Esophagus muscularis mucosa (tissue), 4 donors: ENCODE measurements around the gene SDK2. TPM values are rescaled to one million over a fixed set of nuclear protein-coding genes. Genes with fewer than 3 reads are reported as not detected.

Experiments
- DNase-seq: peaks from one replicate; pipeline ENCODE4 v3.0.0-alpha.2; 2017; ENCODE audit errors: extremely low spot score
- H3K27ac ChIP-seq, 4 donors: fragments of 200-600 bp; sonication (generic); replicated peaks in 1 of 4; 1 replicate in 3 of 4; 2 replicates in 1 of 4; pipeline ENCODE4 v1.5.1; 2016 to 2019; ENCODE audit warnings: mild to moderate bottlenecking in 1 of 4
- H3K27me3 ChIP-seq, 4 donors: fragments of 200-600 bp; sonication (generic); one replicate each; pipeline versions ENCODE4 v1.5.1 to v1.6.0; 2016 to 2019
- H3K36me3 ChIP-seq, 4 donors: fragments of 200-600 bp; sonication (generic); one replicate each; pipeline ENCODE4 v1.5.1; 2016 to 2019
- H3K4me1 ChIP-seq, 4 donors: fragments of 200-600 bp; sonication (generic); one replicate each; pipeline ENCODE4 v1.5.1; 2016 to 2019
- H3K4me3 ChIP-seq, 4 donors: fragments of 200-600 bp; sonication (generic); 1 replicate in 2 of 4; 2 replicates in 2 of 4; pipeline ENCODE4 v1.5.1; 2016 to 2019; ENCODE audit warnings: mild to moderate bottlenecking in 4 of 4, moderate library complexity in 1 of 4
- H3K9me3 ChIP-seq, 4 donors: fragments of 200-600 bp; sonication (generic); 1 replicate in 3 of 4; 2 replicates in 1 of 4; pipeline ENCODE4 v1.5.1; 2016 to 2019
- EP300 ChIP-seq: sonication (generic); formaldehyde crosslinking; IDR thresholded peaks from one replicate; pipeline ENCODE4 v1.6.1; 2017; ENCODE audit warnings: antibody characterized with exemption
- POLR2A ChIP-seq: fragments of 450-650 bp; IDR thresholded peaks from one replicate; pipeline ENCODE4 v1.6.1; 2017; ENCODE audit warnings: antibody characterized with exemption, moderate library complexity, mild to moderate bottlenecking, low read depth
- POLR2AphosphoS5 ChIP-seq, 2 donors: sonication (generic); formaldehyde crosslinking; IDR thresholded peaks; one replicate each; pipeline ENCODE4 v1.6.1; 2017; ENCODE audit warnings: antibody characterized with exemption in 2 of 2
- WGBS: methylation state at CpG from one replicate; pipeline ENCODE4 v1.1.5; 2018; 5-methylcytosine and 5-hydroxymethylcytosine counted together
- intact Hi-C: fragments of 100-400 bp; cut with DNase I; formaldehyde crosslinking; loops from one replicate; pipeline ENCODE4 v1.15.1; 2023
- total RNA-seq, 4 donors: library from RNA; depleted of rRNA; stranded (reverse); fragments of >200 nt; gene quantifications; one replicate each; pipeline versions ENCODE4 v1.1.0 to v1.2.1, GENCODE V29; 2016
- TF ChIP-seq, protein P1 (sequence below), 3 experiments: fragments of 200-600 bp in 2 of 3; fragments of 450-650 bp in 1 of 3; sonication (generic) in 2 of 3; IDR thresholded peaks; one replicate each; pipeline ENCODE4 v1.5.1; 2017 to 2019; ENCODE audit warnings: antibody characterized with exemption in 3 of 3, mild to moderate bottlenecking in 2 of 3, moderate library complexity in 1 of 3

Gene SDK2
- total RNA-seq, 4 donors from 2014 or later, result 0.42 to 2.0 (median 1.2) TPM

DNA sequence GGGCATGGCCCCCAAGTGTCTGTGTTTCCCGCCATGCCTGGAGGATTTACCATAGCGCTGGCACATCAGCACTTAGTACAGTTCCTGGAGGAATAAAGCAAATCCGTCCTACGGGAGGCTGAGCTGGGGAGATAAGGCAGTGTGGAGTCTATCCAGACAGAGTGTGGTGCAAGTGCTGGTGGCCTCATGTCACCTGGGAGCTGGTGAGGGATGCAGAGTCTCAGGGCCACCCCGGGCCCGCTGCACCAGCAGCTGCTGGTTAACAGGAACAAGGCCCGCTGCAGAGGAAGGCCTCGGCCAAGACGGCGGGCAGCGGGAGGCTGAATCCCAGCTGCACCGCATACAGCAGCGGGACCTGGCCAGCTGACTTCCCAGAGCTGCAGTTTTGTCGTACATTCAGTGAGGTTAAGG lies 275.1 kb downstream of the SDK2 start:
- WGBS, result 73% methylated on average over 7 of the region's 14 CpGs
- Histone ChIP-seq H3K4me1 (peaks cover 11 to 27% (median 16%) of the 10 kb centered on the region in 4 donors), H3K4me3 (no peak overlapping the region), H3K9me3 (no peaks in the 10 kb centered on the region), H3K27ac (no peak overlapping the region), H3K36me3 (no peaks in the 10 kb centered on the region), H3K27me3 (peaks cover 0 to 9% (median 0%) of the 10 kb centered on the region in 4 donors)
- intact Hi-C loops, result loop anchor here (5.0 kb wide), 1 partner anchor 57 kb away; the partner anchor contains the start of gene CDC42EP4
- TF ChIP-seq EP300 (no peak), POLR2AphosphoS5 (IDR thresholded peaks at IDR 0.05) (no peak), POLR2A (no peak)
- TF ChIP-seq, protein P1, sequence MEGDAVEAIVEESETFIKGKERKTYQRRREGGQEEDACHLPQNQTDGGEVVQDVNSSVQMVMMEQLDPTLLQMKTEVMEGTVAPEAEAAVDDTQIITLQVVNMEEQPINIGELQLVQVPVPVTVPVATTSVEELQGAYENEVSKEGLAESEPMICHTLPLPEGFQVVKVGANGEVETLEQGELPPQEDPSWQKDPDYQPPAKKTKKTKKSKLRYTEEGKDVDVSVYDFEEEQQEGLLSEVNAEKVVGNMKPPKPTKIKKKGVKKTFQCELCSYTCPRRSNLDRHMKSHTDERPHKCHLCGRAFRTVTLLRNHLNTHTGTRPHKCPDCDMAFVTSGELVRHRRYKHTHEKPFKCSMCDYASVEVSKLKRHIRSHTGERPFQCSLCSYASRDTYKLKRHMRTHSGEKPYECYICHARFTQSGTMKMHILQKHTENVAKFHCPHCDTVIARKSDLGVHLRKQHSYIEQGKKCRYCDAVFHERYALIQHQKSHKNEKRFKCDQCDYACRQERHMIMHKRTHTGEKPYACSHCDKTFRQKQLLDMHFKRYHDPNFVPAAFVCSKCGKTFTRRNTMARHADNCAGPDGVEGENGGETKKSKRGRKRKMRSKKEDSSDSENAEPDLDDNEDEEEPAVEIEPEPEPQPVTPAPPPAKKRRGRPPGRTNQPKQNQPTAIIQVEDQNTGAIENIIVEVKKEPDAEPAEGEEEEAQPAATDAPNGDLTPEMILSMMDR (IDR thresholded peaks at IDR 0.05), result no peak
- DNase-seq, result no peak

DNA sequence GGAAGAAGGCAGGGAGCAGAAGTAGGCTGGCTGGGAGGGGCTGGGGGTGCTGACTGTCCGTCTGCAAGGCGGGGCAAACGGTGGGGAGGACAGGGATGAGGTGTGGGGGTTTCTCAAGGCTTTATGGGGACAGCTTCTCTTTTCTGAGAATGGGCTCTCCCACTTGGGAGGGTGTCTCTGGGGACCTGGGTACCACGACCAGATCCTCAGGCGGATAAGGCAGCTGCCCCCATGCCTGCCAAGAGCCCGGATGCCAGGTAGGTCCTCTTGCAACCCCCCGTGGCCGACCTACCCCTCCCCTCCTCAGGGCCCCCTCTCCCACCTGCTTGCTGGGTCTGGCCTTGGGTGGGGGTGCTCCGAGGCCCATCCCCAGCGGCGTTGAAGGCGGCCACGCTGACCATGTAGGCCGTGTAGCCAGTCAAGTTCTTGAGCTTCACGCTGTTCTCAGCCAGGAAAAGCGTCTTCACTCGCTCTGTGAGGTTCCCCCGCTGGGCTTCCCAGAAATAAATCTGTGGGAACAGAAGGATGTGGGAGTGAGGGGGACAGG lies 276.1 kb downstream of the SDK2 start:
- peaks cover 11 to 27% (median 16%) of the 10 kb centered on the region in 4 donors for H3K4me1 ChIP-seq
- peaks cover 0 to 9% (median 0%) of the 10 kb centered on the region in 4 donors for H3K27me3 ChIP-seq
- 89% methylated on average over 15 of the region's 18 CpGs for WGBS
- intact Hi-C loops, result loop anchor here (5.0 kb wide), 1 partner anchor 56 kb away; the partner anchor contains the start of gene CDC42EP4
- no peak for DNase-seq
- H3K36me3 ChIP-seq, result no peaks in the 10 kb centered on the region
- TF ChIP-seq POLR2AphosphoS5 (IDR thresholded peaks at IDR 0.05) (no peak), EP300 (no peak), POLR2A (no peak)
- TF ChIP-seq, protein P1 (IDR thresholded peaks at IDR 0.05), result no peak
- H3K9me3 ChIP-seq, result no peaks in the 10 kb centered on the region
- no peak overlapping the region for H3K4me3 ChIP-seq
- no peak overlapping the region for H3K27ac ChIP-seq

DNA sequence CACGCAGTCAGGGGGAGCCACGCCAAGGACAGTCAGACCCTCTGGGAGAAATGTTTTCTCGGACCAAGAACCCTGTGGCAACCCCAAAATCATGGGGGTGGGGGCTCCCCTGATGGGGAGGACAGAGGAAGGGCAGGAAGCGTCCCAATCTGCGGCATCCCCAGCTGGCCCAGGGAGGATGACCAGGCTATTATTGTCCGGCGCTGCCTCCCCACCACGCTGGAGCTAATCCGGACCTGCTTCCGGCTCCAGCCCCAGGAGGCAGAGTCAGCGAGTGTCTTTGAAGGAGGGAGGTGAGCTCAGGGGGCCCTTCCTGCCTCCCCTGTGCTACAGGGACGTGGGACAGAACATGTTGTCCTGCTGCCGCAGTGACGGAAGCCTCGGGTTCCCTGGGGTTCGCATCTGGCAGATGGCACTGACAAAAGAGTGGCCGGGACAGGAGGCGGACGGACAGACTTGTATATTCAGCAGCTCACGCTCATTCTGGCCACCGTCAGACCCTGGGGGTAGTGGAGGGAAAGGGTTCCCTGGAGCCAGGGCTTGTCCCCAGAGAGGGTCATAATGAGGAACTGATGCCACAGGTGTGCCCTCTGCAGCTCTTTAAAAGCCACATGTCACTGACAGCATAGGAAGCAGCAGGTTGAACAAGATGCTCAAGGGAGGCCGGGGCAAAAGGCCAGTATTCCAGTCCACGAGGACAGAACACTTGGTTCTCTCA lies 278.2 kb downstream of the SDK2 start:
- TF ChIP-seq EP300 (peak; percentile 64), POLR2A (no peak), POLR2AphosphoS5 (IDR thresholded peaks at IDR 0.05) (peak; percentile 38 to 55)
- TF ChIP-seq, protein P1 (IDR thresholded peaks at IDR 0.05), result no peak
- peaks cover 11 to 27% (median 16%) of the 10 kb centered on the region in 4 donors for H3K4me1 ChIP-seq
- 71% methylated on average over 15 of the region's 23 CpGs for WGBS
- H3K4me3 ChIP-seq, result no peak overlapping the region
- H3K27ac ChIP-seq, result peak overlapping the region; percentile 47 to 66 (median 48)
- no peaks in the 10 kb centered on the region for H3K36me3 ChIP-seq
- no peak for DNase-seq
- H3K27me3 ChIP-seq, result peaks cover 0 to 8% (median 0%) of the 10 kb centered on the region in 4 donors
- no peaks in the 10 kb centered on the region for H3K9me3 ChIP-seq
- intact Hi-C loops, result loop anchor here (5.0 kb wide), 1 partner anchor 54 kb away; the partner anchor contains the start of gene CDC42EP4

DNA sequence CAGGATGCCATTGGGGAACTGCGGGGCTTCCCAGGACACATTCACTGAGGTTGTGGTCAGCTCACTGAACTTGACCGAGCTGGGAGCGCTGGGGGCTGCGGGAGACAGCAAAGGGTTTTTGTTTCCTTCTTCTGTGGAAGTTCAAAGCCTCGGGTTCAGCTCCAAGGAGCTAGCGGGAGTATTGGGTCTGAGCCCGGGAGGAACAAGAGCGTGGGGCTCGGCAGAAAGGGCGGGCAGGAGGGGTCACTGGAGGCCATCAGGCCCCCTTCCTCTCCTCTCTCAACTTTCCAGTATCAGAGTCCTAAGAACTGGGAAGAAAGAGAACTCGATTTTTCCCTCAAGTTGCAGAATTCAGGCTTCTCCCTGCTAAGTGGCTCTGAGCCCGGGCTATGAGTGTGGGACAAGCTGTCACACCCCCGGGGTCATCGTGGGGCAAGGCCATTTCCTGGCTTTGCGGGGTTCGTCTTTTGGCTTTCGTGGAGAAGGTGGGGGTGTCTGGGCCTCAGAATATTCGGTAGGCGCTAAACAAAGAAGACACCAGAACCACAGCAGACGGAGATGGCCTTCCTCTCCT lies 278.9 kb downstream of the SDK2 start:
- Histone ChIP-seq H3K4me1 (peaks cover 11 to 27% (median 18%) of the 10 kb centered on the region in 4 donors), H3K27me3 (peaks cover 0 to under 1% (median 0%) of the 10 kb centered on the region in 4 donors), H3K27ac (peak overlapping the region; percentile 47 to 66 (median 48)), H3K9me3 (no peaks in the 10 kb centered on the region), H3K4me3 (no peak overlapping the region), H3K36me3 (no peaks in the 10 kb centered on the region)
- no peak for TF ChIP-seq POLR2AphosphoS5 (IDR thresholded peaks at IDR 0.05)
- TF ChIP-seq, protein P1 (IDR thresholded peaks at IDR 0.05), result no peak
- no peak for TF ChIP-seq EP300
- no peak for TF ChIP-seq POLR2A
- no peak for DNase-seq
- WGBS, result 66% methylated on average over 15 of the region's 20 CpGs
- intact Hi-C loops, result loop anchor here (5.0 kb wide), 1 partner anchor 53 kb away; the partner anchor contains the start of gene CDC42EP4
